GM18909 (cell line): ENCODE results near the gene MUC5B.
"Not testable (repeated sequence)": the region's sequence is repeated elsewhere in the genome, so short reads cannot be mapped to it uniquely, and the experiment has no call there.

ENCODE experiments used
- ATAC-seq: cut with Tn5 transposase; IDR thresholded peaks from one replicate; pipeline ENCODE4 v1.9.1; 2021; ENCODE audit warnings: mild to moderate bottlenecking; ENCODE audit not compliant: unreplicated experiment, poor library complexity

The MUC5B gene

DNA sequence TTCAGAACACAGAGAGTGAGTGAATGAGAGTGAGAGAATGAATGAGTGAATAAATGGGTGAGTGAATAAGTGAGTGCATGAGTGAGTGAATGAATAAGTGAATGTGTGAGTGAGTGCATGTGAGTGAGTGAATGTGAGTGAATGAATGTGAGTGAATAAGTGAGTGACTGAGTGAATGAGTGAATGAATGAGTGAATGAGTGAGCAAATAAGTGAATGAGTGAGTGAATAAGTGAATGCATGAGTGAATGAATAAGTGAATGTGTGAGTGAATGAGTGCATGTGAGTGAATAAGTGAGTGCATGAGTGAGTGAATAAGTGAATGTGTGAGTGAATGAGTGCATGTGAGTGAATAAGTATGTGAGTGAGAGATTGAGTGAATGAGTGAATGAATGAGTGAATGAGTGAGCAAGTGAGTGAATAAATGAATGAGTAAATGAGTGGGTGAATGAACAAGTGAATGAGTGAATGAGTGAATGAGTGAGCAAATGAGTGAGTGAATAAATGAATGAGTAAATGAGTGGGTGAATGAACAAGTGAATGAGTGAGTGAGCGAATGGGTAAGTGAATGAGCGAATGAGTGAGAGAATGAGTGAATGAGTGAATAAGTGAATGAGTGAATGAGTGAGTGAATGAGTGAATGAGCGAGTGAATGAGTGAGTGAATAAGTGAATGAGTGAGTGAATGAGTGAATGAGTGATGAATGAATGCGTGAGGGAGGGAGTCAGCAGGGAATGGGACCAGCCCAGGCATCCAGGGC is 21.3 kb upstream of the MUC5B start:
- ATAC-seq, result no peak

DNA sequence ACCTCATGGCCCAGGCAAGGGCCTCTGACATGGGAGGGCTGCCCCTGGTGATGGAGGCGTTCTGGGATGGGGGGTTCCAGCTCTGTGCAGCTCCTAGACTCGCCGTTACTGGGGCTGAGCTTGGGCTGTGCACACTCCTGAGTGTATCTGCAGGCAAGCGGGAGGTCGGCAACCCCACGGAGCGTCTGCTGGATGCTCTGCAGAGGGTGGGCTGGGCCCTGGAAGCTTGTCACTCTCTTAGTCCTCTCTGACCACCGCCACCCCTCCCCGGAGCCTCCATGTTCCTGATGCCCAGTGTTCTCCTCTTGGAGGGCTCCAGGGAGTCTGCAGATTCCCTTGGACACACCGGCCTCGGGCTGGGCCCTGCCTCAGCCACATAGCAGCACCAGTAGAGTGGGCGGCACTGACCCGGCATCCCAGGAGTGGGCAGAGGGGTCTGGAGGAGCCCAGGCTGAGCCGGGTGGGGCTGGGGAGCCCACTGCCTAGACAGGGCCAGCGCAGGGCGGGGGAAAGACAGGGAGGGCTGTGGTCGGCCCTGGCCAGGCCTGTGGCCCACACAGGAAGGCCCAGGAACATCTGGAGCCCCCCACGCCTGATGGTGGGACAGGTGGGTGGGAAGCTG is 20.6 kb upstream of the MUC5B start:
- no peak for ATAC-seq

DNA sequence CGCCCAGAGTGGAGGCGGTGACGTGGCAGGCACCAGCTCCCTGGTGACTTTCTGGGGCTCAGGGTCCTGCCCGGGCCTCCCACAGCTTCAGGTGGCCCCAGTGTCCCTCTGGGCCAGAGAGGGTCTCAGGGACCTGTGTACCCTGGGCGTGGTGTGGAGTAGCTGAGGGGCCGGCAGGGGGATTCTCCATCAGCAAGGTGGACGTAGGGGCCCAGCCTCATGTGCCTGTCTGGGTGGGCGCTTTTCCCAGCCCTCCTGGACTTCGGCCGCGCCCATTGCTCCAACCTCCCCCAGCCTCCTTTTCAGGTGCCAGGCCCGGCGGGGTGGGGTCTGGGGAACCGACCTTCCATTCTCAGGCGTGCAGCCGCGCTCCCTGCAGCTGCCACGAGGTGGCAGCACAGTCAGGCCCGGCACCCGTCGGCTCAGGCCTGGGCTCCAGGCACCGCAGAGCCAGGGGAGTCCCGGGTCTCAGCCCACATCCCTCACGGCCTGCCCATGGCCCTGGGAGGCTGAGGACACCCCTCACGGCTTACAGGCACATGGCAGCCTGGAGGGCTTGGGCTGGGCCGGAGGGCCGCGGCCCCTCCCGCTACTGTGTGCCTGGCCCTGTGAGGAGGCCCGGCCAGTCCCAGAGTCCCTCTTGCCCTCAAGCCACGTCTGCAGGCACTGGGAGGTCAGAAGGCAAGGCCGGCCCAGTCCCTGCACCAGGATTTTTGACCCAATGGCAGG is 19.9 kb upstream of the MUC5B start:
- ATAC-seq, result no peak

DNA sequence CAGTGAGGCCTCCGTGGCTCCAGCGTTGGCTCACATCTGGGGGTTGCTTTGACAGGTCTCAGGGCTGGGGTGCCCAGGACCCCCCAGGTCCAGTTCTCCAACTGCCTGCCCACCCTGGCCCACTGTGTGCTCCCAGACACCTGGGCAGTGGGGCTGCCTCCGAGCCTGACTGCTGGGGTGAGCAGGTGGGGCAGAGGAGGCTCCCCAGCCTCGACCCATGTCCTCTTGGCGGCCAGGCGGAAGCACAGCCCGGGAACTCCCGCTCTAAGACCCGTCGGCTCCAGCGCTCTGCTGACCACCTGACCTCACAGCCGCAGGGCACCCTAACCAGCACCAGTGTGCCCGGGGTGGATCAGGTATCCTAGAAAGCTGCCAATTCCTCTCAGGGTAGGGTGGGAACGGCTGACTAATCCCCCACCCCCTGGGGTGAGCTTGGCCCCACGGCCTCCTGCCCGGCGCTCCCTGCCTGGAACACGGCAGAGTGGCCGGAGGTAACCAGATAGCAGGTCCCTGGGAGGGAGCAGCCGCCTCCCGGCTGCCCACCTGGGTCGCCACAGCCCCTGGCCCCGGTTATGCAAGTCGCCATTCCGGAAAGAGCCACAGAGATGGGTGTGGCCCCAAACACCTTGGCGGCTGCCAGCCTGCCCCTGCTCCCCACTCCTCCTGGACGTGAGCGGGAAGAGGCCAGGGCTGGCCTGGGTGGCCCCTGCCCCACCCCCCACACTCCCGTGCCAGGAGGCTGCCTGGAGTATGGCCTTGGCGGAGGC is 19.2 kb upstream of the MUC5B start:
- ATAC-seq, result no peak

DNA sequence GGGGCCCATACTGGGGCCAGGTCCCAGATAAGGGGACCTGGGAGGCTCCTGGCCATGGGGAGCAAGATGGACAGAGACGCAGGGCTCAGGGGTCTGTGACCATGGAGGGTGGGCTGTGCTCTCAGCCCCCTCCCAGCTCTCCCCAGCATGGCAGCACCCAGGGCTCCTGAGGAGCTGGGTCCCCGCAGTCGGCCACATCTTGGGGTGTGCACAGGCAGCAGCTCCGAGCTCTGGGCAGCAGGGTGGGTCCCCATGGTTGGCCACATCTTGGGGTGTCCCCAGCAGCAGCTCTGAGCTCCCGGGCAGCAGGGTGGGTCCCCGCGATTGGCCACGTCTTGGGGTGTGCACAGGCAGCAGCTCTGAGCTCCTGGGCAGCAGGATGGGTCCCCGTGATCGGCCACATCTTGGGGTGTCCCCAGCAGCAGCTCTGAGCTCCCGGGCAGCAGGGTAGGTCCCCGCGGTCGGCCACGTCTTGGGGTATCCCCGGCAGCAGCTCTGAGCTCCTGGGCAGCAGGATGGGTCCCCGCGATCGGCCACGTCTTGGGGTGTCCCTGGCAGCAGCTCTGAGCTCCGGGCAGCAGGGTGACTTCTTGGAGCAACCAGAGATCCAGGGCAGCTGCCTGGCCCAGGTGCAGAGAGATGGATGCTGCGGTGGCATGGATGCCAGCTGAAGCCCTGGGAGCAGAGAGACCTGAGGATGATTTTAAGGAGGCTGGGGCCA is 18.3 kb upstream of the MUC5B start:
- no peak for ATAC-seq

DNA sequence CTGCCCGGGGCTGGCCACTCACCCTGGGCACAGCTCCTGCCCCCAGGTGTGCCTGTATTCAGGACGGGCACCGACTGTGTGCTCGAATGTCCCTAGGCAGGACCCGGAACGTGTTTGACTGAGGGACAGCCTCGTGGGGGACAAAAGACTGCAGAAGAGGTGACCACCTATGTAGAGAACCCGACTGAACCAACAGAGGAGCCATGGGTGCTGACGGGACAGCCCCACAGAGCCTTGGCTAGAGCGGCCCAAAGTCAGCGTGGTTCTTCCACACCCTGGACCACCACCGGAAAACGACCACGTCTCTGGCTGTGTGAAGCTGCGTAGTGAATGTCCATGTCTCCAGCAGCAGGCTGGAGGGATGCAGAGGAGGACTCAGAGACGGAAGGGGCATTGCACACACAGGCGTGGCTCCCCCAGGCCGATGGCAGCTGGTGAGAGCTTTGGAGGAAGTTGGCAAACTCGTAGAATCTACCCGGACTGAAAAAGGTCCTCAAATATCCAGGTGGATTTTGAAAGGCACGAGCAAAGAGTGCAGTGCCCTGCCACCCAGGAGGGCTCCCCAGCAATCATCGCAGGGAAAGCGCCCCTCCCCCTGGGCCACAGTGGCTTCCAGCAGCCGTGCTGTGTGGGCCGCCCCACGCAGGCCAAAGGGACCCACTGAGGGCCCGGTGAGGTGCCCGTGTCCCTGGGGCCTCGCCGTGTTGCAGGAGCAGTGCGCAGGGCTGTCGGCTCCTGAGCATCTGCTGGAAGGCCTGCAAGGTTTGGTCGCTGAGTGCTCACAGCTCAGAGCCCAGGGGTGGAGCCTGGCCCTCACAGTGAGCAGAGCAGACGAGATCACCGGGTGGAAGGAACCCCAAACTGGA is 17.5 kb upstream of the MUC5B start:
- no peak for ATAC-seq

DNA sequence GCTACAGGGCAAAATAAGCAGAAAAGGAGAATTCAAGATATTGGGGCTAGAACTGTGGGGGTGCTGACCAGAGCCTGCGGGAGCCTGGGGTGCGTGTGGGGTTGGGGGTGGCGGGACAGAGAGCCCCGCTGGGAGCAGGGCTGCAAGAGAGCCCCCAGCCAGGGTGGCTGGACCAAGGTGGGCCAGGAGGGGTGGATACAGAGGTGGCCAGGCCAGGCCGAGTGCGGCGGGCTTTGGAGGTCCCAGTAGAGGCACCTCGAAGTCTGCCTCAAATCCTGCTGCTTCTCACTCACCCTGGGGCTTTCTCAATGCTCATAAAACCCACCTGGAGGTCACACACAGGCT is 16.9 kb upstream of the MUC5B start:
- no peak for ATAC-seq

DNA sequence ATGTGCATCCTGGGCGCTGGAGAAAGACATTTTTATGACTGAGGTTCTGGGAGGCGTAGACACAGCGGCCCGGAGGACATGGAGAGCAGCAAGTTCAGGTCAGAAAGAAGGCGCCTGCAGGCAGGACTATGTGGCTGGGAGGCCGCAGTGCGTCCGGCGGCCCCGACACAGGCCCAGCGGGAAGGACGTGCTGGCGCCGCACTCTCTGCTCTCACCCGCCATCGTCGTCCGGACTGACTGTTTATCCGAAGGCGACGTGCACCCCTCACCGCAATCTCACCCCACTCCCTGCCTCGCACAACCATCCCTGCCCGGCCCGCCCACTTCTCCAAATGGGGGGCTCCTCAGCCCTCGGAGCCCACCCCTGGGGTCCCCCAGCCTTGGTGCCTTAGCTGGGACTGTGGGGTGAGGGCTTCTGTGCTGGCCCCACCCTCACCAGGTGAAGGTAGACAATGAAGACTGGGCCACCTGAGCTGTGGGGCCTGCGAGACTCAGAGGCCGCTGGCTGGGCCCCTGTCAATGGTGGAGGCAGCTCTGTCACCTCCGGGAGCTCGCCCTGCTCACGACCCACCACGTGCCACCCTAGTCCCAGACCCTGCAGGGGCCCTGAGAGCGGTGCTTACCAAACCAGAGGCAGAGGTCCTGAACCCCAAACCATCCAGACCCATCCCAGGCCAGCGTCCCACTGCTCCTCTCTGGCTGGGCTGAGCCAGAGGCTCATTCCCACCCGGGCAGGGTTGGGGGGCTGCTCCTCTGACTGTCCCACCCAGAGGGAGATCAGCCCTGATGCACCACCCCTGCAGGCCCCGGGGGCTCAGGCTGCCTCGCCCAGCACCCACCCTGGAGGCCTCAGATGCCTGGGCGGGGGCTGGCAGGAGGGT is 16.2 kb upstream of the MUC5B start:
- ATAC-seq, result no peak

DNA sequence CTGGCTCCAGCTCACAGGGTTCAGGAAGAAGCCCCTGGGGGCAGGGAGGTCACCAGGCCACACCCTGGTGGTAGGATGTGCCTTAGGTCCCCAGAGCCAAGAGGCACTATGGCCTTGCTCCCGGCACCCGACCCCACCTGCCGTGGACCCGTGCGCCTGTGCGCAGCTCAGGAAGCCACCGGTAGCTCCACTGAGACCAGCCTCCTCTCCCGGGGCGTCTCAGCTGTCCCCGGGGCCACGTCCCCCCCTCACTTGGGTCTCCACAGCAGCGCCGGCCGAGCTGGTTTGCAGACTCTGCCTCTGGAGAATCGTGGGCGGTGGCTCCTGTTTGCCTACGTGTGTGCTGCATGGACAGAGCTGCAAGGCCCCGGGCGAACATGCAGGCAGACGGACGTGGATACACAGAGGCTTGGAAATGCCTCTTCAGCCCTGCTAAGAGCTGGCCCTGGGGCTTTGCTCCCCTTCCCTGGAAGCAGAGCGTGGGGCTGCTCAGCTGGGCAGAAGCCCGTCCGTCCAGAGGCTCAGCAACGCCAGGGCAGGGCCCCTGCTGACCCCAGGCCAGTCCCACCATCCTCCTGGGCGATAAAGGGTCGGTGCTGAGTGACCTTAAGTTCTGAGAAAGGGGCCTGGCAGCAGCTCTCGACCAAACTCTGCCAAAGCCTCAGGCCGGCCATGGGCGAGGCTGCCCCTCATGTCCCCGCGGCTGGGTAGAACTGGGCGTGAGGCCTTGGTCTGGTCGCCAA is 15.3 kb upstream of the MUC5B start:
- no peak for ATAC-seq

DNA sequence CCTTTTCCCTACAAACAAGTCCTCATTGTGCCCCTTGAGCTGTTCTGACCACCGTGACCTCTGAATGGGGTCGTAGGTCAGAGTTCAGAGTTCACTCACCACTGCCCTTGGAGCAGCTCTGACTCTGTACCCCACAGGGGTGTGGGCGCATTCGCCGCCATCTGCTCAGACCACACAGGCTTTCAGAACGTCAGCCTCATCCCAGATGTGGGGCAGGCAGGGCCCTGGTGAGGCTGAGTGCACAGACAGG is 14.8 kb upstream of the MUC5B start:
- no peak for ATAC-seq

DNA sequence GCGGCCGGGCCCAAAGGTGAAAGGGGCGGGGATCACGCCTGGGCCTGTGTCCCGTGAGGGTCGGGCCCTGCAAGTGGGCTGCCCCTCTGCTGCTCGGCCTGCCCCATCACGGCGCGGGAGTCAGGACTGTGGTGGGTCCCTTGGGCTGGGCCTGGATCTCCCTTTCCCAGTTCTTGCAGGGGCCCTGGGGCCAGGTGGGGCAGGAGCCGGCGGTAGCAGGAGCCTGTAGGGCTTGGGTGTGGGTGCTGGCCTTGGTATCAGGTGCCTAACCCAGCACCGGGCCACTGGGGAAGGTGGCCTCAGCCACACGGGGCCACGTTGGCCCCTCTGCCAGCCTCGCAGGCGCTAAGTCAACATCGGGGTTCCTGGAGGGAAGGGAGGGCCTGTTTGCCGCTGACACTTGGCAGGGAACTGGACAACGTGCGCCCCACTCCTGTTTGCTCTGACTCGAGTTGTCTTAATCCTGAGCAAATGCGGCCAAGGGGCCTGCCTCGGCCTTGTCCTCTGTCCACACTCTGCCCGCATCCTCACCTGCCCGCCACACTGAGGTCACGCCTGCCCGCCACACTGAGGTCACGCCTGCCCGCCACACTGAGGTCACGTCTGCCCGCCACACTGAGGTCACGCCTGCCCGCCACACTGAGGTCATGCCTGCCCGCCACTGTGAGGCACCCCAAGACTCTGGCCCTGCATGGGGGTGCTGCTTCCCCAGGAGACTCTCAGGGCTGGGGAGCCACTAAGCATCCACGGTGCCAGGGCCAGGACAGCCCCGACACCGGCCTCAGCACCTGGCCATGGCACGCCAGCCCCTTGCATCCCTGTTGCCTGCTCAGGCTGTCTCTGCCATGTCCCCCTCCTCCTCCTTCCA is 14.2 kb upstream of the MUC5B start:
- no peak for ATAC-seq

DNA sequence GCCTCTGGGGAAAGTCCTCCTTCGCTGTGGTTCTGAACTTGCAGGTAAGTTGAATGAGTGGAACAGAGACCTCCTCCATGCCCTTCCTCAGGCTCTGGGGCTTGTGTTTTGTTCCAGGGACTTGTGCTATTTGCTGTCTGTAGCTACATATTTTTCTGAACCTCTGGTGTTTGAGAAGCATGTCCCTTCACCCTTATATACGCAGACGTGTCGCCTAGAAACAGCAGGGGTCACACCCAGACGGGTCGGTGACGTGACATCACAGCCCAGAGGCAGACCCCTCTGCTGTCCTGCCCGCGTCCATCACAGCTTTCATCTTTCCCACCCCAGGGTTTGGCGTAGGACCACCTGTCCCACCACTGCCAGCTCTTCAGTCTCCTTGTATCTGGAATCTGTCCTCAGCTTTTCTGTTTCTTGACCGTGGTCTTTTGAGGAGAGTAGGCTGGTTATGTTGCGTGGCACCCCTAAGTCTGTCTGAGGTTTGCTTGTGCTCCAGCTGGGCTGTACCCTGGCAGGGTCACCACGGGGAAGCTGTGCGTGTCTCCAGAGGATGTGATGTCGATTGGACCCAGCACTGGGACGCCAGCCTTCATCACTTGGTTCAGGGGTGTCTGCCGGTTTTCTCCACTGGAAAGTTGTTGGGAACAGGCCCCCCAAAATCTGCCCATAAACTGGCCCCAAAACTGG is 13.4 kb upstream of the MUC5B start:
- ATAC-seq, result no peak

DNA sequence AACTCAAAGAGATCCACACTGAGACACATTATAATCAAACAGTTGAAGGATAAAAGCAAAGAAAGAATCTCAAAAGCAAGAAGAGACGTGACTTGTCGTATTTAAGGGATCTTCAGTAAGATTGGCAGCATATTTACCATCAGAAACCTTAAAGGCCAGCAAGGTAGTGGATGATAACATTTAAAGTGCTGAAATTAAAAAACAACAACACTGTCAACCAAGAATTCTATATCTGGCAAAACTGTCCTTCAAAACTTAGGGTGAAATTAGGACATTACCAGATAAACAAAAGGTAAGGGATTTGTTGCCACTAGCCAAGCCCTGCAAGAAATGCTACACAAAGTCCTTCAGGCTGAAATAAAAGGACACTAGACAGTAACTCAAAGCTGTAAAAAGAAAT is 11.0 kb upstream of the MUC5B start:
- no peak for ATAC-seq

DNA sequence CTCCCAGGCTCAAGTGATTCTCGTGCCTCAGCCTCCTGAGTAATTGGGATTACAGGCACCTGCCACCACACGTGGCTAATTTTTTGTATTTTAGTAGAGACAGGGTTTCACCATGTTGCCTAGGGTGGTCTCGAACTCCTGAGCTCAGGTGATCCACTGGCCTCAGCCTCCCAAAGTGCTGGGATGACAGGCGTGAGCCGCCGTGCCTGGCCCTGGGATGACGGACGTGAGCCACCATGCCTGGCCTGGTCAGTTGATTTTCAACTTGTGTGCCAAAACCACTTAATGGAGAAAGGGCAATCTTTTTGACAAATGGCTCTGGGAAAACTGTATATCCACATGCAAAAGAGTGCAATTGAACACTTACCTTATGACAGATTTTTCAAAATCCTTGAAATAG is 7.0 kb upstream of the MUC5B start:
- ATAC-seq, result not testable (repeated sequence)

DNA sequence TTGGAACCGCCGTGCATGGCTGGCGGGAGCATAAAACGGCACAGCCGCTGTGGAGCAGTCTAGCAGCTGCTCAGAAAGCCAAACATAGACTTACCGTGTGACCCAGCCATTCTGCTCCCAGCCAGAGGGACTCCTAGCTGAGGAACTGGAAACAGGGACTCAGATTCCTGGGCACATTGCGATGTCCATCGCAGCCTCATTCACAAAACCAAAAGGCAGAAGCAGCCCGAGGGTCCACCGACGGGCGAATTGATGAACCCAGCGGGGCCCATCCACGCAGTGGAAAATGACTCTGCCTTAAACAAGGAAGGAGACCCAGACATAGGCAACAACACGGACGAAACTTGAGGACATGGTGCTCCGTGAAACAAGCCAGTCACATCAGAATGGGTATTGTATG is 5.7 kb upstream of the MUC5B start:
- no peak for ATAC-seq

DNA sequence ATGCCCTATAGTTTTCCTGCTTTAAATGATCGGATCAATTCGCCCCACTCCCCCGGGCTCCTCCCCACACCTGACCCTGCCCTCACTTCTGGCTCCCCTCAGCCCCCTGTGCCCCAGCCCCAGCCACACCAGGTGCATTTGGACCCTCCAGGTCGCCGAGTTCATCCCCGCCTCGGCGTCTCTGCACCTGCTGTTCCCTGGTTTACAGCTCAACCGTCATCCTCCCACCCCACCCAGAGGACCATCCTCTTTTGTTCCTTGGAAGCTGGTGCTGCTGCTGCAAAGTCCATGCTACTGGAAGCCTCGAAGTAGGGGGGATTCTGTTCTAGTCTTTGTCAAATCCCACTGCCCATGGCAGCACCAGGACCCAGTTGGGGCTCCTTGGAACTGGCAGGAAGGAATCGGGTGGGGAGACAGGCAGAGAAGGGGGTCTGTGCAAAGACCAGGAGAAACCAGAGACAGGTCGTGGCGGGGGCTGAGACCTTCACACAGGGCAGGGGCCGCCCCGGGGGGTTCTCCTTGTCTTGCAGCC is 4.5 kb upstream of the MUC5B start:
- ATAC-seq, result no peak
